HepG2 (cell line): ENCODE measurements around the gene MEMO1. TPM values are rescaled to one million over a fixed set of nuclear protein-coding genes. Genes with fewer than 3 reads are reported as not detected.
"Not testable (repeated sequence)": the region's sequence is repeated elsewhere in the genome, so short reads cannot be mapped to it uniquely, and the experiment has no call there.

Source experiments
- ATAC-seq: fragments of 200-7000 bp; cut with Tn5 transposase; 3 replicates; pipeline ENCODE4 v1.9.1; 2020; ENCODE audit warnings: mild to moderate bottlenecking, moderate library complexity
- BruUV-seq: library from RNA; stranded (reverse); fragments of 400-500 nt; replicated peaks from 2 replicates; lab custom pipeline; 2021; lab: Mats Ljungman, UMichigan
- CTCF ChIA-PET: fragments of 300-600 bp; formaldehyde crosslinking; extraction: SDS; loops from one replicate; lab custom pipeline; 2021; ENCODE audit warnings: low total read pairs, inconsistent platforms, low intra/inter-chr PET ratio; lab: Yijun Ruan, JAX
- POLR2A ChIA-PET: fragments of 350-600 bp; sonication (Branson Sonifier 250); formaldehyde crosslinking; loops from one replicate; lab custom pipeline; 2020; ENCODE audit warnings: antibody characterized with exemption, inconsistent platforms; lab: Yijun Ruan, JAX
- DNase-seq: peaks from one replicate; pipeline ENCODE4 v3.0.0-alpha.2; 2015; ENCODE audit warnings: low spot score
- FAIRE-seq: peaks from 3 replicates; lab custom pipeline; 2011; peaks lifted over from hg19 to GRCh38; lab: Jason Lieb, UNC
- H2AFZ ChIP-seq: one replicate; pipeline ENCODE4 v1.6.1; 2011; ENCODE audit warnings: low read length, inconsistent platforms
- H3K27ac ChIP-seq: fragments of 300-600 bp; 3 replicates; pipeline ENCODE4 v1.8.0; 2011; ENCODE audit warnings: mixed run types, mild to moderate bottlenecking, mixed read lengths, low read length, inconsistent platforms; ENCODE audit not compliant: insufficient read depth; ENCODE audit errors: extremely low read length
- H3K27me3 ChIP-seq, 2 experiments: fragments of 200-600 bp in 1 of 2; 2 replicates in 1 of 2; 3 replicates in 1 of 2; pipeline versions ENCODE4 v1.6.0 to v1.8.0; 2011; ENCODE audit warnings: low read length in 2 of 2, mild to moderate bottlenecking in 2 of 2, moderate library complexity in 2 of 2, inconsistent platforms in 1 of 2; ENCODE audit not compliant: insufficient read depth in 2 of 2, control insufficient read depth in 1 of 2
- H3K36me3 ChIP-seq, 2 experiments: fragments of 200-600 bp in 1 of 2; replicated peaks in 1 of 2; 2 replicates in 1 of 2; 3 replicates in 1 of 2; pipeline versions ENCODE4 v1.5.1 to v1.8.0; 2011; ENCODE audit warnings: low read length in 2 of 2, inconsistent platforms in 1 of 2; ENCODE audit not compliant: insufficient read depth in 2 of 2, control insufficient read depth in 1 of 2
- H3K4me1 ChIP-seq: 2 replicates; pipeline ENCODE4 v1.5.1; 2012; ENCODE audit warnings: low read length, inconsistent platforms; ENCODE audit not compliant: insufficient read depth
- H3K4me2 ChIP-seq: 2 replicates; pipeline ENCODE4 v1.6.0; 2011; ENCODE audit warnings: low read depth, low read length, inconsistent platforms
- H3K4me3 ChIP-seq, 3 experiments: fragments of 200-600 bp in 1 of 3; sonication (generic), shearing (Covaris generic) in 1 of 3; replicated peaks in 1 of 3; 2 replicates each; pipeline ENCODE4 v1.5.1; 2011 to 2016; ENCODE audit warnings: low read length in 3 of 3, inconsistent platforms in 2 of 3, low read depth in 2 of 3, mild to moderate bottlenecking in 2 of 3, control low read depth in 1 of 3, mixed read lengths in 1 of 3; ENCODE audit not compliant: insufficient read depth in 1 of 3
- H3K79me2 ChIP-seq: one replicate; pipeline ENCODE4 v1.6.1; 2011; ENCODE audit warnings: low read length, inconsistent platforms; ENCODE audit not compliant: insufficient read depth
- H3K9ac ChIP-seq: 2 replicates; pipeline ENCODE4 v1.6.0; 2011; ENCODE audit warnings: mild to moderate bottlenecking, low read depth, low read length, inconsistent platforms; ENCODE audit not compliant: insufficient read depth
- H3K9me3 ChIP-seq: 2 replicates; pipeline ENCODE4 v1.5.1; 2012; ENCODE audit warnings: mild to moderate bottlenecking, low read length
- H4K20me1 ChIP-seq: 2 replicates; pipeline ENCODE4 v1.6.0; 2011; ENCODE audit warnings: inconsistent platforms, mild to moderate bottlenecking, low read length, moderate library complexity; ENCODE audit not compliant: insufficient read depth
- ATF6 ChIP-seq: sonication (generic); formaldehyde crosslinking; conservative IDR thresholded peaks from 2 replicates; pipeline ENCODE4 v1.4.0; 2020; ENCODE audit warnings: missing genetic modification reagents
- BORCS8-MEF2B ChIP-seq: sonication (generic); formaldehyde crosslinking; IDR thresholded peaks from 2 replicates; pipeline ENCODE4 v1.8.0; 2022; ENCODE audit warnings: mild to moderate bottlenecking, missing genetic modification reagents
- DRAP1 ChIP-seq: IDR thresholded peaks from 2 replicates; pipeline ENCODE4 v1.6.1; 2016; ENCODE audit warnings: missing genetic modification reagents, missing compliant biosample characterization
- HMG20A ChIP-seq: IDR thresholded peaks from 2 replicates; pipeline ENCODE4 v1.6.1; 2016; ENCODE audit warnings: borderline replicate concordance
- NFE2L2 ChIP-seq: fragments of 150-350 bp; IDR thresholded peaks from 2 replicates; pipeline ENCODE4 v1.6.1; 2014; ENCODE audit warnings: low read length
- SIN3A ChIP-seq: IDR thresholded peaks from 2 replicates; pipeline ENCODE4 v1.6.1; 2011; ENCODE audit warnings: low read depth, mild to moderate bottlenecking, control low read depth, low read length, borderline replicate concordance
- TEAD3 ChIP-seq: optimal IDR thresholded peaks from 2 replicates; pipeline ENCODE3; 2016; ENCODE audit warnings: borderline replicate concordance
- ZBTB43 ChIP-seq: sonication (generic); formaldehyde crosslinking; conservative IDR thresholded peaks from 2 replicates; pipeline ENCODE4 v1.4.0; 2020; ENCODE audit warnings: missing genetic modification reagents
- ZNF709 ChIP-seq: sonication (generic); formaldehyde crosslinking; IDR thresholded peaks from 2 replicates; pipeline ENCODE4 v1.5.0; 2020; ENCODE audit warnings: mild to moderate bottlenecking, missing genetic modification reagents
- WGBS: methylation state at CpG from one replicate; pipeline ENCODE4 v1.1.6; 2017; ENCODE audit warnings: low lambda C conversion rate; 5-methylcytosine and 5-hydroxymethylcytosine counted together
- in situ Hi-C: cut with HindIII; loops from 2 replicates; pipeline ENCODE4 v1.10.0; 2017; ENCODE audit warnings: low pct_unique_long_range_greater_than_20kb; ENCODE audit not compliant: extremely low pct_ligation_motif_present
- intact Hi-C: fragments of 100-400 bp; cut with micrococcal nuclease; formaldehyde crosslinking; loops from one replicate; pipeline ENCODE4 v1.10.0; 2022; ENCODE audit not compliant: unreplicated experiment
- polyA plus RNA-seq, 8 experiments: library from polyadenylated mRNA; depleted of rRNA in 3 of 8; stranded (reverse) in 7 of 8; unstranded in 1 of 8; fragments of >200 nt; fragmentation: Illumina TruSeq in 4 of 8; extraction: Trizol in 4 of 8; gene quantifications; 2 replicates each; pipeline versions ENCODE4 v1.2.1 to v1.2.3, GENCODE V29; 2011 to 2016; ENCODE audit warnings: low read depth in 4 of 8, missing spikeins in 1 of 8, mixed read lengths in 1 of 8; ENCODE audit not compliant: insufficient read depth in 1 of 8
- total RNA-seq, 5 experiments: library from RNA; depleted of rRNA; stranded (reverse); fragments of >200 nt; fragmentation: Illumina TruSeq; extraction: Trizol; gene quantifications; 2 replicates each; pipeline ENCODE4 v1.2.3, GENCODE V29; 2016; ENCODE audit warnings: low read depth in 1 of 5

MEMO1 gene
- total and polyA plus RNA-seq, 2 of the 13 experiments (the other 11 are each of a cell fraction or from before 2014, with no cell fraction given): 69.8 to 81.6 TPM

GRCh38 chr2:32058130-32058529, 47.3 kb upstream of the MEMO1 start (continued):
- TF ChIP-seq ZBTB43 (CRISPR knock-in tag): no peak
- TF ChIP-seq ZNF709 (CRISPR knock-in tag): no peak
- TF ChIP-seq SIN3A: no peak
- no peak for TF ChIP-seq ATF6 (CRISPR knock-in tag)
- TF ChIP-seq NFE2L2: peak; percentile 99
- TF ChIP-seq TEAD3 (CRISPR knock-in tag): peak; percentile 45
- TF ChIP-seq BORCS8-MEF2B (CRISPR knock-in tag): no peak
- TF ChIP-seq DRAP1 (CRISPR knock-in tag): no peak
- TF ChIP-seq HMG20A (CRISPR knock-in tag): peak; percentile 14; the same call in 1 of the 2 replicates

- H3K27ac ChIP-seq, H3K9me3 ChIP-seq, in situ Hi-C loops, H3K36me3 ChIP-seq, H3K9ac ChIP-seq, H3K27me3 ChIP-seq, H3K4me3 ChIP-seq, DNase-seq, ATAC-seq, CTCF ChIA-PET, BruUV-seq, H3K79me2 ChIP-seq, H4K20me1 ChIP-seq, H2AFZ ChIP-seq, intact Hi-C loops, FAIRE-seq, H3K4me2 ChIP-seq: not testable (repeated sequence)
- H3K4me1 ChIP-seq: peaks cover 29% of the 10 kb centered on the region
- POLR2A ChIA-PET: interaction anchor here (1.5 to 2.3 kb wide), 2 partner anchors 9 to 15 kb away, joined by 6 to 7 read pairs; partner anchors contain the start of genes DPY30 and SPAST
- WGBS: 63% methylated on average over 3 of the region's 3 CpGs
These were observed 43.8 kb upstream of the MEMO1 start for GRCh38 chr2:32054583-32054982.
